Loucy (cell line): Measurements from ENCODE around the gene PPP4R2.

ENCODE experiments used
- H2AFZ ChIP-seq: fragments of 200-600 bp; sonication (generic); 2 replicates; pipeline ENCODE4 v1.6.0; 2016; ENCODE audit warnings: antibody characterized with exemption, mild to moderate bottlenecking, low read length, moderate library complexity
- H3F3A ChIP-seq: fragments of 200-600 bp; 2 replicates; pipeline ENCODE4 v1.6.0; 2016; ENCODE audit warnings: antibody characterized with exemption, low read depth, mild to moderate bottlenecking
- H3K27me3 ChIP-seq: fragments of 200-600 bp; sonication (generic); 2 replicates; pipeline ENCODE4 v1.6.1; 2014; ENCODE audit warnings: low read length, mild to moderate bottlenecking; ENCODE audit not compliant: insufficient read depth, poor library complexity, severe bottlenecking
- H3K36me3 ChIP-seq: fragments of 200-600 bp; sonication (generic); 2 replicates; pipeline ENCODE4 v1.6.1; 2016; ENCODE audit warnings: low read length; ENCODE audit not compliant: insufficient read depth
- H3K4me1 ChIP-seq: fragments of 200-600 bp; sonication (generic); 2 replicates; pipeline ENCODE4 v1.5.1; 2014; ENCODE audit warnings: low read length, mild to moderate bottlenecking; ENCODE audit not compliant: insufficient read depth, poor library complexity, severe bottlenecking
- H3K4me2 ChIP-seq: fragments of 200-600 bp; sonication (generic); 2 replicates; pipeline ENCODE4 v1.6.0; 2014; ENCODE audit warnings: antibody characterized with exemption, low read length, low read depth, mild to moderate bottlenecking; ENCODE audit not compliant: poor library complexity, severe bottlenecking
- H3K4me3 ChIP-seq: fragments of 200-600 bp; sonication (generic); 2 replicates; pipeline ENCODE4 v1.5.1; 2014; ENCODE audit warnings: low read length, mild to moderate bottlenecking, mixed read lengths; ENCODE audit not compliant: poor library complexity, severe bottlenecking
- H3K79me2 ChIP-seq: fragments of 200-600 bp; sonication (generic); 2 replicates; pipeline ENCODE4 v1.6.1; 2014; ENCODE audit warnings: low read length; ENCODE audit not compliant: insufficient read depth
- H3K9ac ChIP-seq: fragments of 200-600 bp; sonication (generic); 2 replicates; pipeline ENCODE4 v1.6.0; 2014; ENCODE audit warnings: mild to moderate bottlenecking, low read depth, low read length, moderate library complexity; ENCODE audit not compliant: poor library complexity, severe bottlenecking
- H3K9me2 ChIP-seq: fragments of 200-600 bp; sonication (generic); replicated peaks from 2 replicates; pipeline ENCODE4 v1.6.1; 2016; ENCODE audit warnings: low read depth, low read length, mixed read lengths
- H3K9me3 ChIP-seq: fragments of 200-600 bp; sonication (generic); 2 replicates; pipeline ENCODE4 v1.6.1; 2014; ENCODE audit warnings: mild to moderate bottlenecking, antibody characterized with exemption, low read length, low read depth; ENCODE audit not compliant: insufficient read depth
- H4K20me1 ChIP-seq: fragments of 200-600 bp; sonication (generic); 2 replicates; pipeline ENCODE4 v1.6.0; 2014; ENCODE audit warnings: antibody characterized with exemption, low read length, mild to moderate bottlenecking; ENCODE audit not compliant: insufficient read depth, poor library complexity, severe bottlenecking
- EZH2phosphoT487 ChIP-seq: fragments of 200-600 bp; IDR thresholded peaks from 2 replicates; pipeline ENCODE4 v1.6.1; 2018; ENCODE audit warnings: antibody characterized with exemption, mild to moderate bottlenecking, moderate library complexity, borderline replicate concordance
- TF ChIP-seq, protein P1 (sequence below): fragments of 200-600 bp; sonication (generic); conservative IDR thresholded peaks from 2 replicates; pipeline ENCODE4 v1.5.1; 2014; ENCODE audit warnings: mild to moderate bottlenecking, antibody characterized with exemption, low read length

Gene PPP4R2

DNA sequence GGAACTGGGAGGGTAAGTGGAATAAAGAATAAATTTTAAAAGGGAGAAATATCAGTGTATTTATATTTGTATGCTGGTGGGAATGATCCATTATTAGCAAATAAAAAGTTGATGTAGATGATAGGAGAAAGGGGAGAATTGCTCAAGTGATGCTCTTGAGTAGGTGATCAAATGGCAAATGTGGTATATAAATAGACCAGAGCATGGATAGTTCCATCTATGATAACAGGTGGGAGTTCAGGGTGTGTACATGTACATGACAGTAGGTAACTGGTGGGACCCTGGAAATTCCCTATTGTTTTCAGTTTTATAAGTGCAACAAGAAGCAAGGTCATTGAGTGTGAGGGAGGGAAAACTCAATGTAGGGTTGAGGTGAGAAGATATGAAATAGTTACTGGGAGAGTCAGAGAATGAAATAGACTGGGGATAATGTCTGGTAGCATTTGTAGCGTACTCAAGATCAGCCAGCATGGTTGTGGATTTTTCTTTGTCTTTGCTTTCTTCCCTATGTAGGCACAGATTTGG, 33.5 kb downstream of the PPP4R2 start:
- Histone ChIP-seq H3F3A (no peaks in the 10 kb centered on the region), H3K9me3 (no peaks in the 10 kb centered on the region), H2AFZ (no peak overlapping the region), H3K36me3 (peaks cover 7% of the 10 kb centered on the region; the same call in 1 of the 2 replicates), H3K27me3 (no peaks in the 10 kb centered on the region), H3K79me2 (no peaks in the 10 kb centered on the region; the same call in none of the 2 replicates), H3K4me1 (peaks cover 11% of the 10 kb centered on the region), H3K4me2 (no peak overlapping the region), H4K20me1 (peaks cover 99% of the 10 kb centered on the region), H3K9me2 (no peaks in the 10 kb centered on the region), H3K4me3 (no peak overlapping the region), H3K9ac (no peak overlapping the region)
- no peak for TF ChIP-seq EZH2phosphoT487
- TF ChIP-seq, protein P1, sequence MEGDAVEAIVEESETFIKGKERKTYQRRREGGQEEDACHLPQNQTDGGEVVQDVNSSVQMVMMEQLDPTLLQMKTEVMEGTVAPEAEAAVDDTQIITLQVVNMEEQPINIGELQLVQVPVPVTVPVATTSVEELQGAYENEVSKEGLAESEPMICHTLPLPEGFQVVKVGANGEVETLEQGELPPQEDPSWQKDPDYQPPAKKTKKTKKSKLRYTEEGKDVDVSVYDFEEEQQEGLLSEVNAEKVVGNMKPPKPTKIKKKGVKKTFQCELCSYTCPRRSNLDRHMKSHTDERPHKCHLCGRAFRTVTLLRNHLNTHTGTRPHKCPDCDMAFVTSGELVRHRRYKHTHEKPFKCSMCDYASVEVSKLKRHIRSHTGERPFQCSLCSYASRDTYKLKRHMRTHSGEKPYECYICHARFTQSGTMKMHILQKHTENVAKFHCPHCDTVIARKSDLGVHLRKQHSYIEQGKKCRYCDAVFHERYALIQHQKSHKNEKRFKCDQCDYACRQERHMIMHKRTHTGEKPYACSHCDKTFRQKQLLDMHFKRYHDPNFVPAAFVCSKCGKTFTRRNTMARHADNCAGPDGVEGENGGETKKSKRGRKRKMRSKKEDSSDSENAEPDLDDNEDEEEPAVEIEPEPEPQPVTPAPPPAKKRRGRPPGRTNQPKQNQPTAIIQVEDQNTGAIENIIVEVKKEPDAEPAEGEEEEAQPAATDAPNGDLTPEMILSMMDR, result no peak

DNA sequence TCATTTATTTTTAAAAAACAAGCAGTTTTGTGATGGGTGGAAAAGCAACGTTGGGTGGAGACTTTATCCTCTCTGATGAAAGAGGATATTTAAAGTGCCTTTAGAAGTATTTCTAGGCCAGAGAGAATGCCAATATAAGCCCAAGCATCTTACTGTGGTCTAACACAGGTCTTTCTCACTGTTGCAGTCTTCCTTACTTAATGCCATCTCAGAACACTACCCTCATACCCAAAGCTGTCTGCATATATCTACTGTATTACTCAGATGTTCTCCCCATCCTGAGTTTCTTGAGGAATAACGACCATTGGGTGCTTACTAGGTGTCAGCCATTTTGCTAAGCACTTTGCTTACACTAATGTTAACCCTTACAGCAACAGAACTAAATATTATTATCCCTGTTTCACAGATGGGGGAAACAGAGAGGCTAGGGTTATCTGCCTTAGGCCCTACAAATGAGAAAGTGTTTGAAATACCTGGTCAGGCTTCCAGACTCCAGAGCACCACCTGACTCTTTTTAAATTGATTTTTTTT, 35.0 kb downstream of the PPP4R2 start:
- H3K36me3 ChIP-seq, result peaks cover 7% of the 10 kb centered on the region; the same call in 1 of the 2 replicates
- H3K9me2 ChIP-seq, result no peaks in the 10 kb centered on the region
- TF ChIP-seq, protein P1, result no peak
- TF ChIP-seq EZH2phosphoT487, result no peak
- no peaks in the 10 kb centered on the region for H3K27me3 ChIP-seq
- no peaks in the 10 kb centered on the region for H3K9me3 ChIP-seq
- peaks cover 11% of the 10 kb centered on the region for H3K4me1 ChIP-seq
- no peaks in the 10 kb centered on the region for H3F3A ChIP-seq
- no peaks in the 10 kb centered on the region; the same call in none of the 2 replicates for H3K79me2 ChIP-seq
- no peak overlapping the region for H2AFZ ChIP-seq
- H3K9ac ChIP-seq, result no peak overlapping the region
- H3K4me3 ChIP-seq, result no peak overlapping the region
- H4K20me1 ChIP-seq, result peaks cover 98% of the 10 kb centered on the region
- H3K4me2 ChIP-seq, result no peak overlapping the region

DNA sequence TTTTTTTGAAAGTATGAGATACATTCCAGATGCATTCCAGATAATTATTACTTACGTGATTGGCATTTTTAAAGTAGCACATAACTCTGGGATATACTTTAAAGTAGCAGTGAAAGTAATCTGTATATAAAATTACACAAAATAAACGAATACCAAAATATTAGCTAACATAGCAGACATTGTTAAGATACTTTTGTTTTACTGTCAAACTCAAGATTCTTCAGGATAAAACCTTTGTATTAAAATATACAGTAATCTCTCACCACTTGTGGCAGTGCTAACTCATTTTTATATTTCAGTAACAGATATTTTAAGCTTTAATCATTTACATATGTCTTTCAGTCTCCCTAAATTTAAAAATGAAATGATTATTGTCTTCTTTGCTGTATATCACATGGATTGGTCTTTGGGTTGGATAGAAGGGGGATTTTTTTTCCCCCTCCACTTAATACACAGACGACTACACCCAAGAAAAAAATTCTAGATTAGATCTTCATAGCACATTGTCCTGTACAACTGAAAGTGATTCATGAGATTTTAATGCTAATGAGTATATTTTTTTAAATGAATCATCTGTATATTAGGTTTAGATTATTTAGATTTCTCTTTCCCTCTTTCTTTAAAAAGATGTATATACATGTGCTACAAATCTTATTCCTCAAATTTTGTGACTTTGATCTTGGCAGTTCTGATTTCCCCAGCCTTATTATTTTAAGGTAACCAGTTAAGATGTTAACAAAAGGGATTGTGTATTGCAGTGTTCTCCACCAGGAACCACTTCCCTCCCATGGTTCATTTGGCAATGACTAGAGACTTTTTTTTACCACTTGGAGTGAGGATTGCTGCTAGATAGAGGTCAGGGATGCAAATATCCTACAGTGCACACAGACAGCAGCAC, 40.3 kb downstream of the PPP4R2 start:
- H3K9ac ChIP-seq, result no peak overlapping the region
- H2AFZ ChIP-seq, result no peak overlapping the region
- no peaks in the 10 kb centered on the region for H3K27me3 ChIP-seq
- no peak overlapping the region for H3K4me3 ChIP-seq
- TF ChIP-seq EZH2phosphoT487, result no peak
- H3K36me3 ChIP-seq, result peaks cover 6% of the 10 kb centered on the region; the same call in 1 of the 2 replicates
- peaks cover 98% of the 10 kb centered on the region for H4K20me1 ChIP-seq
- H3K4me1 ChIP-seq, result no peaks in the 10 kb centered on the region
- H3K79me2 ChIP-seq, result no peaks in the 10 kb centered on the region; the same call in none of the 2 replicates
- H3F3A ChIP-seq, result no peaks in the 10 kb centered on the region
- no peaks in the 10 kb centered on the region for H3K9me2 ChIP-seq
- H3K9me3 ChIP-seq, result no peaks in the 10 kb centered on the region
- no peak overlapping the region for H3K4me2 ChIP-seq
